RWPE2 (cell line): ENCODE results near the gene ZNF763.
"Not testable (repeated sequence)": the region's sequence is repeated elsewhere in the genome, so short reads cannot be mapped to it uniquely, and the experiment has no call there.

Source experiments
- ATAC-seq: fragments of 200-7000 bp; cut with Tn5 transposase; 3 replicates; pipeline ENCODE4 v1.9.1; 2021; ENCODE audit warnings: low read depth
- DNase-seq: peaks from one replicate; pipeline ENCODE4 v3.0.0-alpha.2; 2020; ENCODE audit warnings: low spot score
- H3K27ac ChIP-seq: fragments of 450-650 bp; 2 replicates; pipeline ENCODE4 v1.5.1; 2017; ENCODE audit warnings: mild to moderate bottlenecking; ENCODE audit not compliant: poor library complexity, severe bottlenecking
- H3K27me3 ChIP-seq: fragments of 250-450 bp; sonication (Bioruptor Pico); 2 replicates; pipeline ENCODE4 v1.5.1; 2021; ENCODE audit warnings: mild to moderate bottlenecking, moderate library complexity; ENCODE audit not compliant: insufficient read depth, poor library complexity, severe bottlenecking
- H3K36me3 ChIP-seq: fragments of 250-450 bp; sonication (Bioruptor Pico); 2 replicates; pipeline ENCODE4 v1.5.1; 2020; ENCODE audit warnings: low read depth, mild to moderate bottlenecking, moderate library complexity
- H3K4me1 ChIP-seq: fragments of 250-450 bp; sonication (Bioruptor Pico); 2 replicates; pipeline ENCODE4 v1.5.1; 2021; ENCODE audit warnings: mild to moderate bottlenecking, moderate library complexity; ENCODE audit not compliant: insufficient read depth, poor library complexity, severe bottlenecking
- H3K4me3 ChIP-seq: fragments of 250-450 bp; sonication (Bioruptor Pico); 2 replicates; pipeline ENCODE4 v1.5.1; 2021; ENCODE audit warnings: mild to moderate bottlenecking, moderate library complexity; ENCODE audit not compliant: severe bottlenecking
- H3K9me3 ChIP-seq: fragments of 250-450 bp; sonication (Bioruptor Pico); 2 replicates; pipeline ENCODE4 v1.5.1; 2021; ENCODE audit warnings: mild to moderate bottlenecking, moderate library complexity; ENCODE audit not compliant: severe bottlenecking
- TF ChIP-seq, protein P1 (sequence below): fragments of 450-650 bp; IDR thresholded peaks from one replicate; pipeline ENCODE4 v1.5.1; 2017; ENCODE audit warnings: mild to moderate bottlenecking, moderate library complexity; ENCODE audit not compliant: poor library complexity, severe bottlenecking

ZNF763 gene

DNA sequence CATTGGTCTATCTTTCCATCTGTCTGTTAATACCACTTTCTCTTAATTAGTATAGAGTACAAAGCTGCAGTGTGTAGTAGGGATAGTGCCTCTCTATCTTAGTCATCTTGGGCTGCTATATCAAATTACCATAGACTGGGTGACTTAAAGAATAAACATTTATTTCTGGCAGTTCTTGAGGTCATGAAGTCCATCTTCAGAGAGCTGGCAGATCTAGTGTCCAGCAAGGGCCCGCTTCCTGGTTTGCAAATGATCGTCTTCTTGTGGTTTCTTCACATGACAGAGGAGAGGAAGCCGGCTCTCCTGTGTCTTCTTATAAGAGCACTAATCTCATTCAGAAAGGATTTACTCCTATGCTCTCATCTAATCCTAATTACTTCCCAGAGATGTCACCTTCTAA, 33.8 kb upstream of the ZNF763 start:
- peaks cover 3% of the 10 kb centered on the region for H3K4me1 ChIP-seq
- ATAC-seq = no peak
- TF ChIP-seq, protein P1, sequence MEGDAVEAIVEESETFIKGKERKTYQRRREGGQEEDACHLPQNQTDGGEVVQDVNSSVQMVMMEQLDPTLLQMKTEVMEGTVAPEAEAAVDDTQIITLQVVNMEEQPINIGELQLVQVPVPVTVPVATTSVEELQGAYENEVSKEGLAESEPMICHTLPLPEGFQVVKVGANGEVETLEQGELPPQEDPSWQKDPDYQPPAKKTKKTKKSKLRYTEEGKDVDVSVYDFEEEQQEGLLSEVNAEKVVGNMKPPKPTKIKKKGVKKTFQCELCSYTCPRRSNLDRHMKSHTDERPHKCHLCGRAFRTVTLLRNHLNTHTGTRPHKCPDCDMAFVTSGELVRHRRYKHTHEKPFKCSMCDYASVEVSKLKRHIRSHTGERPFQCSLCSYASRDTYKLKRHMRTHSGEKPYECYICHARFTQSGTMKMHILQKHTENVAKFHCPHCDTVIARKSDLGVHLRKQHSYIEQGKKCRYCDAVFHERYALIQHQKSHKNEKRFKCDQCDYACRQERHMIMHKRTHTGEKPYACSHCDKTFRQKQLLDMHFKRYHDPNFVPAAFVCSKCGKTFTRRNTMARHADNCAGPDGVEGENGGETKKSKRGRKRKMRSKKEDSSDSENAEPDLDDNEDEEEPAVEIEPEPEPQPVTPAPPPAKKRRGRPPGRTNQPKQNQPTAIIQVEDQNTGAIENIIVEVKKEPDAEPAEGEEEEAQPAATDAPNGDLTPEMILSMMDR = no peak
- H3K4me3 ChIP-seq = no peak overlapping the region
- peaks cover 50% of the 10 kb centered on the region for H3K36me3 ChIP-seq
- peaks cover 10% of the 10 kb centered on the region for H3K9me3 ChIP-seq
- no peak overlapping the region for H3K27ac ChIP-seq
- no peak for DNase-seq
- no peaks in the 10 kb centered on the region for H3K27me3 ChIP-seq

DNA sequence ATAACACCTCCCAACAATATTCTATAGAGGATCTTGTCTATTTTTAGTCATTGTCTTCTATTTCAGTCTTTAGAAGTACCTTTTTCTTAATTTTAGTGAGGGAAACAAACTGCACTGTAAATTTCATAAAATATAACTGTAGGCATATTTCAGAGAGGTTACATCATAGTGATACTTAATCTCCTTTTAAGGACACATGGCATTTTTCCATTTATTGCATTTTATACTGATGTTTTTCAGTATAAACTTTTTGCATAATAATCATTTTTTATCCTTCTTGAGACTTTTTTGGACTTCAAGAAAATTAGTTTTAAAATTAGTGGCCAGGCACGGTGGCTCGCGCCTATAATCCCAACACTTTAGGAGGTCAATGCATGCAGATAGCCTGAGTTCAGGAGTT, 33.3 kb upstream of the ZNF763 start:
- no peak overlapping the region for H3K4me3 ChIP-seq
- no peak for DNase-seq
- no peak for ATAC-seq
- peaks cover 1% of the 10 kb centered on the region for H3K4me1 ChIP-seq
- no peaks in the 10 kb centered on the region for H3K27me3 ChIP-seq
- H3K27ac ChIP-seq = no peak overlapping the region
- peaks cover 10% of the 10 kb centered on the region for H3K9me3 ChIP-seq
- peaks cover 47% of the 10 kb centered on the region for H3K36me3 ChIP-seq
- TF ChIP-seq, protein P1 = no peak

DNA sequence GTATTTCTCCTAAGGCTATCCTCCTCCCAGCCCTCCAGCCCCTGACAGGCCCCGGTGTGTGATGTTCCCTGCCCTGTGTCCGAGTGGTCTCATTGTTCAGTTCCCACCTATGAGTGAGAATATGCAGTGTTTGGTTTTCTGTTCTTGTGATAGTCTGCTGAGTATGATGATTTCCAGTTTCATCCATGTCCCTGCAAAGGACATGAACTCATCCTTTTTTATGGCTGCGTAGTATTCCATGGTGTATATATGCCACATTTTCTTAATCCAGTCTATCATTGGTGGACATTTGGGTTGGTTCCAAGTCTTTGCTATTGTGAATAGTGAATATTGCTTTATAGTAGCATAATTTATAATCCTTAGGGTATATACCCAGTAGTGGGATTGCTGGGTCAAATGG, 29.0 kb upstream of the ZNF763 start:
- DNase-seq, ATAC-seq, H3K27ac ChIP-seq, H3K4me1 ChIP-seq, H3K4me3 ChIP-seq, H3K27me3 ChIP-seq: not testable (repeated sequence)
- Histone ChIP-seq H3K36me3 (peaks cover 37% of the 10 kb centered on the region), H3K9me3 (peaks cover 17% of the 10 kb centered on the region)

DNA sequence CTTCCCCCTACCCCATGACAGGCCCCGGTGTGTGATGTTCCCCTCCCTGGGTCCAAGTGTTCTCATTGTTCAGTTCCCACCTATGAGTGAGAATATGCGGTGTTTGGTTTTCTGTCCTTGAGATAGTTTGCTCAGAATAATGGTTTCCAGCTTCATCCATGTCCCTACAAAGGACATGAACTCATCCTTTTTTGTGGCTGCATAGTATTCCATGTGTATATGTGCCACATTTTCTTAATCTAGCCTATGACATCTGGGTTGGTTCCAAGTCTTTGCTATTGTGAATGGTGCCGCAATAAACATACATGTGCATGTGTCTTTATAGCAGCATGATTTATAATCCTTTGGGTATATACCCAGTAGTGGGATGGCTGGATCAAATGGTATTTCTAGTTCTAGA, 26.5 kb upstream of the ZNF763 start:
- ATAC-seq, H3K4me3 ChIP-seq, H3K27ac ChIP-seq, H3K27me3 ChIP-seq, DNase-seq, H3K4me1 ChIP-seq: not testable (repeated sequence)
- Histone ChIP-seq H3K9me3 (peaks cover 32% of the 10 kb centered on the region), H3K36me3 (peaks cover 40% of the 10 kb centered on the region)

DNA sequence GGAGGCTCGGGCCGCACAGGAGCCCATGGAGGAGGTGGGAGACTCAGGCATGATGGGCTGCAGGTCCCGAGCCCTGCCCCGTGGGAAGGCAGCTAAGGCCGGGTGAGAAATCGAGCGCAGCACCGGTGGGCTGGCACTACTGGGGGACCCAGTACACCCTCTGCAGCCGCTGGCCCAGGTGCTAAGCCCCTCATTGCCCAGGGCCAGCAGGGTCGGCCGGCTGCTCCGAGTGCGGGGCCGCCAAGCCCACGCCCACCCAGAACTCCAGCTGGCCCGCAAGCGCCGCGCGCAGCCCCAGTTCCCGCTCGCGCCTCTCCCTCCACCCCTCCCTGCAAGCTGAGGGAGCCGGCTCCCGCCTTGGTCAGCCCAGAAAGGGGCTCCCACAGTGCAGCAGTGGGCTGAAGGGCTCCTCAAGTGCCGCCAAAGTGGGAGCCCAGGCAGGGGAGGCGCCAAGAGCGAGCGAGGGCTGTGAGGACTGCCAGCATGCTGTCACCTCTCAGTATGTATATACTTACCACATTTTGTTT, 23.4 kb upstream of the ZNF763 start:
- H3K27ac ChIP-seq, DNase-seq, H3K4me3 ChIP-seq, ATAC-seq, H3K27me3 ChIP-seq, H3K4me1 ChIP-seq: not testable (repeated sequence)
- Histone ChIP-seq H3K36me3 (peaks cover 46% of the 10 kb centered on the region), H3K9me3 (peaks cover 39% of the 10 kb centered on the region)

DNA sequence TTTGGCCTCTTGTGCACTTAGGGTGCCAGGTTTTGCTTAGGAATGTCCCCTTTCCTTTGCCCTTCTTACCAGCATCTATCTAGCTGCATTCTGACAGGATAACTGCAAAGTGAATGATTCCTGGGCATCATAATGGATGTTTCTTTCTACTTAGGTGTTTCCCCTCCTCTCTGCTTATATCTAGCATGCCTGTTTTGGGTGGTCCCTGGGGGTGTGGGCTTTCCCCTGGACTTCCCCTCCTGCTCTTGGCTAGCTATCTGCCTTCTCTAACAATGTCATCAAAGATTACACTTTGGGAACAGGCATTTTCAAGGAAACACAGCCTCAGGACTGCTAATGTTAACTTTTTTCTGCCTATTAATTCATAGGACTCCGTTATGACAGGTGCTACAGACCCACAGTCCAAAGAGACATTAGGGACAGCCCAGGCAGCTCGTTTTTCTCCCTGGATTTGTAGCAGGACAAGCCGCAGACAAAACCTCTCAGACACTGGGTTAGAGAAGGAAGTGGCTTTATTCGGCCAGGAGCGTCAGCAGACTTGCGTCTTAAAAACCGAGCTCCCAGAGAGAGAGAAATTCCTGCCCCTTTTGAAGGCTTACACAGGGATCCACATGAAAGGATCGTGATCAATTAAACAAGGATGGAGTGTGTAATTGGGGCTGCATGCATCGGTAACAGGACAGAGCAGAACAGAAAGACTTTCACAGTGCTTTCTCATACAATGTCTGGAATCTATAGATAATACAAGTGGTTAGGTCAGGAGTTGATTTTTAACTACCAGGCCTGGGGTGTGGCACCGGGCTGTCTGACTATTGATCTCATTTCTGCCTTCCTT, 22.6 kb upstream of the ZNF763 start:
- TF ChIP-seq, protein P1 = no peak
- Histone ChIP-seq H3K9me3 (peaks cover 44% of the 10 kb centered on the region), H3K36me3 (peaks cover 54% of the 10 kb centered on the region), H3K4me3 (no peak overlapping the region), H3K27ac (no peak overlapping the region), H3K4me1 (no peaks in the 10 kb centered on the region), H3K27me3 (no peaks in the 10 kb centered on the region)
- ATAC-seq (no peak), DNase-seq (no peak)
